ENCODE measurements around the gene HS3ST5.

Gene HS3ST5

GRCh38 chr6:114144887-114145851 is 197.7 kb downstream of the HS3ST5 start:
- FAIRE-seq = no peak

- FAIRE-seq = no peak
Observed at GRCh38 chr6:114142258-114142657, 200.6 kb downstream of the HS3ST5 start.

GRCh38 chr6:114140416-114140815 is 202.4 kb downstream of the HS3ST5 start:
- FAIRE-seq = no peak

GRCh38 chr6:114138577-114139248 is 204.1 kb downstream of the HS3ST5 start:
- FAIRE-seq = no peak

GRCh38 chr6:114135363-114135971 is 207.4 kb downstream of the HS3ST5 start:
- FAIRE-seq = no peak

GRCh38 chr6:114133816-114134215 is 209.0 kb downstream of the HS3ST5 start:
- FAIRE-seq = no peak

- no peak for FAIRE-seq
Observed at GRCh38 chr6:114131945-114132344, 210.9 kb downstream of the HS3ST5 start.

GRCh38 chr6:114125576-114125975 is 217.2 kb downstream of the HS3ST5 start:
- FAIRE-seq = no peak

GRCh38 chr6:114121913-114122662 is 220.7 kb downstream of the HS3ST5 start:
- no peak for FAIRE-seq

- FAIRE-seq = no peak
Observed at GRCh38 chr6:114119056-114119455, 223.8 kb downstream of the HS3ST5 start.

GRCh38 chr6:114115652-114116051 is 227.2 kb downstream of the HS3ST5 start:
- FAIRE-seq = no peak

GRCh38 chr6:114108119-114109002 is 234.5 kb downstream of the HS3ST5 start:
- peak; percentile 28 for FAIRE-seq

GRCh38 chr6:114106020-114106419 is 236.8 kb downstream of the HS3ST5 start:
- no peak for FAIRE-seq

GRCh38 chr6:114101255-114101654 is 241.6 kb downstream of the HS3ST5 start:
- no peak for FAIRE-seq

GRCh38 chr6:114100215-114100994 is 242.4 kb downstream of the HS3ST5 start:
- FAIRE-seq = no peak

GRCh38 chr6:114096561-114097172 is 246.2 kb downstream of the HS3ST5 start:
- peak; percentile 20 for FAIRE-seq

GRCh38 chr6:114092943-114093342 is 249.9 kb downstream of the HS3ST5 start:
- FAIRE-seq = no peak

GRCh38 chr6:114090626-114091025 is 252.2 kb downstream of the HS3ST5 start:
- no peak for FAIRE-seq

GRCh38 chr6:114087496-114087895 is 255.3 kb downstream of the HS3ST5 start:
- FAIRE-seq = no peak

- no peak for FAIRE-seq
Observed at GRCh38 chr6:114085211-114085610, 257.6 kb downstream of the HS3ST5 start.

Data from TTC549 (cell line).